ENCODE results near the gene C16orf92. TPM values are rescaled to one million over a fixed set of nuclear protein-coding genes. Genes with fewer than 3 reads are reported as not detected.
"Not testable (repeated sequence)": the region's sequence is repeated elsewhere in the genome, so short reads cannot be mapped to it uniquely, and the experiment has no call there.

Gene C16orf92
- total RNA-seq, 1 donor from 2014 or later: not detected

GRCh38 chr16:30040221-30040620, 17.2 kb downstream of the C16orf92 start:
- Histone ChIP-seq H3K4me1 (ENCODE audit: control insufficient read depth in 3 of 3, insufficient read depth in 3 of 3, low read length in 3 of 3) (peaks cover 0 to 2% (median 0%) of the 10 kb centered on the region in 3 donors), H3K9me3 (ENCODE audit: control insufficient read depth in 3 of 3, low read length in 3 of 3) (no peaks in the 10 kb centered on the region), H3K36me3 (ENCODE audit: control insufficient read depth in 3 of 3, insufficient read depth in 3 of 3, low read length in 3 of 3) (no peaks in the 10 kb centered on the region), H3K9ac (ENCODE audit: low read depth in 1 of 3, low read length in 3 of 3) (no peak overlapping the region), H3K27me3 (ENCODE audit: control insufficient read depth in 3 of 3, insufficient read depth in 3 of 3, low read length in 3 of 3) (peaks cover under 1 to 7% (median 2%) of the 10 kb centered on the region in 3 donors), H3K27ac (ENCODE audit: low read depth, low read length) (no peak overlapping the region), H3K4me3 (ENCODE audit: low read length in 3 of 3) (no peak overlapping the region)

GRCh38 chr16:30040690-30041089, 17.7 kb downstream of the C16orf92 start:
- not testable (repeated sequence) for H3K9ac ChIP-seq (ENCODE audit: low read depth in 1 of 3, low read length in 3 of 3); H3K9me3 ChIP-seq (ENCODE audit: control insufficient read depth in 3 of 3, low read length in 3 of 3); H3K27ac ChIP-seq (ENCODE audit: low read depth, low read length); H3K36me3 ChIP-seq (ENCODE audit: control insufficient read depth in 3 of 3, insufficient read depth in 3 of 3, low read length in 3 of 3); H3K27me3 ChIP-seq (ENCODE audit: control insufficient read depth in 3 of 3, insufficient read depth in 3 of 3, low read length in 3 of 3); H3K4me3 ChIP-seq (ENCODE audit: low read length in 3 of 3); H3K4me1 ChIP-seq (ENCODE audit: control insufficient read depth in 3 of 3, insufficient read depth in 3 of 3, low read length in 3 of 3)

- no peaks in the 10 kb centered on the region for H3K36me3 ChIP-seq (ENCODE audit: control insufficient read depth in 3 of 3, insufficient read depth in 3 of 3, low read length in 3 of 3)
- H3K9me3 ChIP-seq (ENCODE audit: control insufficient read depth in 3 of 3, low read length in 3 of 3): no peaks in the 10 kb centered on the region
- peaks cover 0 to 2% (median 0%) of the 10 kb centered on the region in 3 donors for H3K4me1 ChIP-seq (ENCODE audit: control insufficient read depth in 3 of 3, insufficient read depth in 3 of 3, low read length in 3 of 3)
- no peak overlapping the region for H3K27ac ChIP-seq (ENCODE audit: low read depth, low read length)
- H3K27me3 ChIP-seq (ENCODE audit: control insufficient read depth in 3 of 3, insufficient read depth in 3 of 3, low read length in 3 of 3): peaks cover 0 to 4% (median 0%) of the 10 kb centered on the region in 3 donors
- no peak overlapping the region for H3K4me3 ChIP-seq (ENCODE audit: low read length in 3 of 3)
- H3K9ac ChIP-seq (ENCODE audit: low read depth in 1 of 3, low read length in 3 of 3): no peak overlapping the region
These were observed 18.8 kb downstream of the C16orf92 start for GRCh38 chr16:30041841-30042240.

GRCh38 chr16:30046178-30046577, 23.2 kb downstream of the C16orf92 start:
- H3K36me3 ChIP-seq (ENCODE audit: control insufficient read depth in 3 of 3, insufficient read depth in 3 of 3, low read length in 3 of 3): no peaks in the 10 kb centered on the region
- no peak overlapping the region for H3K27ac ChIP-seq (ENCODE audit: low read depth, low read length)
- H3K4me1 ChIP-seq (ENCODE audit: control insufficient read depth in 3 of 3, insufficient read depth in 3 of 3, low read length in 3 of 3): peaks cover 0 to 2% (median 0%) of the 10 kb centered on the region in 3 donors
- no peak overlapping the region for H3K4me3 ChIP-seq (ENCODE audit: low read length in 3 of 3)
- no peak overlapping the region for H3K9ac ChIP-seq (ENCODE audit: low read depth in 1 of 3, low read length in 3 of 3)
- peaks cover 0 to 4% (median 0%) of the 10 kb centered on the region in 3 donors for H3K27me3 ChIP-seq (ENCODE audit: control insufficient read depth in 3 of 3, insufficient read depth in 3 of 3, low read length in 3 of 3)
- no peaks in the 10 kb centered on the region for H3K9me3 ChIP-seq (ENCODE audit: control insufficient read depth in 3 of 3, low read length in 3 of 3)

- no peak overlapping the region for H3K4me3 ChIP-seq (ENCODE audit: low read length in 3 of 3)
- no peaks in the 10 kb centered on the region for H3K36me3 ChIP-seq (ENCODE audit: control insufficient read depth in 3 of 3, insufficient read depth in 3 of 3, low read length in 3 of 3)
- no peak overlapping the region for H3K9ac ChIP-seq (ENCODE audit: low read depth in 1 of 3, low read length in 3 of 3)
- no peaks in the 10 kb centered on the region for H3K9me3 ChIP-seq (ENCODE audit: control insufficient read depth in 3 of 3, low read length in 3 of 3)
- peaks cover 0 to 2% (median 0%) of the 10 kb centered on the region in 3 donors for H3K4me1 ChIP-seq (ENCODE audit: control insufficient read depth in 3 of 3, insufficient read depth in 3 of 3, low read length in 3 of 3)
- H3K27ac ChIP-seq (ENCODE audit: low read depth, low read length): no peak overlapping the region
- H3K27me3 ChIP-seq (ENCODE audit: control insufficient read depth in 3 of 3, insufficient read depth in 3 of 3, low read length in 3 of 3): peaks cover 0 to 4% (median 0%) of the 10 kb centered on the region in 3 donors
These were observed 23.6 kb downstream of the C16orf92 start for GRCh38 chr16:30046588-30046987.

GRCh38 chr16:30049871-30050270, 26.9 kb downstream of the C16orf92 start:
- Histone ChIP-seq H3K4me1 (ENCODE audit: control insufficient read depth in 3 of 3, insufficient read depth in 3 of 3, low read length in 3 of 3) (peaks cover 6 to 12% (median 11%) of the 10 kb centered on the region in 3 donors), H3K9me3 (ENCODE audit: control insufficient read depth in 3 of 3, low read length in 3 of 3) (no peaks in the 10 kb centered on the region), H3K9ac (ENCODE audit: low read depth in 1 of 3, low read length in 3 of 3) (no peak overlapping the region), H3K27ac (ENCODE audit: low read depth, low read length) (no peak overlapping the region), H3K36me3 (ENCODE audit: control insufficient read depth in 3 of 3, insufficient read depth in 3 of 3, low read length in 3 of 3) (no peaks in the 10 kb centered on the region), H3K4me3 (ENCODE audit: low read length in 3 of 3) (no peak overlapping the region), H3K27me3 (ENCODE audit: control insufficient read depth in 3 of 3, insufficient read depth in 3 of 3, low read length in 3 of 3) (peaks cover 0 to 4% (median 0%) of the 10 kb centered on the region in 3 donors)

GRCh38 chr16:30051518-30051917, 28.5 kb downstream of the C16orf92 start:
- Histone ChIP-seq H3K4me3 (ENCODE audit: low read length in 3 of 3) (no peak overlapping the region), H3K27me3 (ENCODE audit: control insufficient read depth in 3 of 3, insufficient read depth in 3 of 3, low read length in 3 of 3) (no peaks in the 10 kb centered on the region), H3K36me3 (ENCODE audit: control insufficient read depth in 3 of 3, insufficient read depth in 3 of 3, low read length in 3 of 3) (no peaks in the 10 kb centered on the region), H3K9ac (ENCODE audit: low read depth in 1 of 3, low read length in 3 of 3) (no peak overlapping the region), H3K27ac (ENCODE audit: low read depth, low read length) (no peak overlapping the region), H3K4me1 (ENCODE audit: control insufficient read depth in 3 of 3, insufficient read depth in 3 of 3, low read length in 3 of 3) (peaks cover 6 to 18% (median 11%) of the 10 kb centered on the region in 3 donors), H3K9me3 (ENCODE audit: control insufficient read depth in 3 of 3, low read length in 3 of 3) (no peaks in the 10 kb centered on the region)

GRCh38 chr16:30052671-30053372, 29.8 kb downstream of the C16orf92 start:
- H3K9me3 ChIP-seq (ENCODE audit: control insufficient read depth in 3 of 3, low read length in 3 of 3): no peaks in the 10 kb centered on the region
- no peaks in the 10 kb centered on the region for H3K27me3 ChIP-seq (ENCODE audit: control insufficient read depth in 3 of 3, insufficient read depth in 3 of 3, low read length in 3 of 3)
- H3K27ac ChIP-seq (ENCODE audit: low read depth, low read length): peak overlapping the region; percentile 51
- H3K9ac ChIP-seq (ENCODE audit: low read depth in 1 of 3, low read length in 3 of 3): peak overlapping the region; percentile 57 to 70 (median 70)
- H3K4me1 ChIP-seq (ENCODE audit: control insufficient read depth in 3 of 3, insufficient read depth in 3 of 3, low read length in 3 of 3): peaks cover 9 to 25% (median 14%) of the 10 kb centered on the region in 3 donors
- H3K36me3 ChIP-seq (ENCODE audit: control insufficient read depth in 3 of 3, insufficient read depth in 3 of 3, low read length in 3 of 3): no peaks in the 10 kb centered on the region
- peak overlapping the region; percentile 78 to 82 (median 80) for H3K4me3 ChIP-seq (ENCODE audit: low read length in 3 of 3)

- Histone ChIP-seq H3K27me3 (ENCODE audit: control insufficient read depth in 3 of 3, insufficient read depth in 3 of 3, low read length in 3 of 3) (no peaks in the 10 kb centered on the region), H3K9ac (ENCODE audit: low read depth in 1 of 3, low read length in 3 of 3) (peak overlapping the region; percentile 57 to 70 (median 70)), H3K27ac (ENCODE audit: low read depth, low read length) (peak overlapping the region; percentile 51), H3K9me3 (ENCODE audit: control insufficient read depth in 3 of 3, low read length in 3 of 3) (no peaks in the 10 kb centered on the region), H3K4me3 (ENCODE audit: low read length in 3 of 3) (peak overlapping the region; percentile 78 to 82 (median 80)), H3K36me3 (ENCODE audit: control insufficient read depth in 3 of 3, insufficient read depth in 3 of 3, low read length in 3 of 3) (no peaks in the 10 kb centered on the region), H3K4me1 (ENCODE audit: control insufficient read depth in 3 of 3, insufficient read depth in 3 of 3, low read length in 3 of 3) (peaks cover 9 to 32% (median 14%) of the 10 kb centered on the region in 3 donors)
These were observed 30.5 kb downstream of the C16orf92 start for GRCh38 chr16:30053376-30054015.

- H3K9me3 ChIP-seq (ENCODE audit: control insufficient read depth in 3 of 3, low read length in 3 of 3): no peaks in the 10 kb centered on the region
- peak overlapping the region in 1 of 3 donors; percentile 16 for H3K9ac ChIP-seq (ENCODE audit: low read depth in 1 of 3, low read length in 3 of 3)
- H3K27me3 ChIP-seq (ENCODE audit: control insufficient read depth in 3 of 3, insufficient read depth in 3 of 3, low read length in 3 of 3): no peaks in the 10 kb centered on the region
- H3K4me3 ChIP-seq (ENCODE audit: low read length in 3 of 3): no peak overlapping the region
- H3K27ac ChIP-seq (ENCODE audit: low read depth, low read length): no peak overlapping the region
- peaks cover 13 to 37% (median 16%) of the 10 kb centered on the region in 3 donors for H3K4me1 ChIP-seq (ENCODE audit: control insufficient read depth in 3 of 3, insufficient read depth in 3 of 3, low read length in 3 of 3)
- H3K36me3 ChIP-seq (ENCODE audit: control insufficient read depth in 3 of 3, insufficient read depth in 3 of 3, low read length in 3 of 3): no peaks in the 10 kb centered on the region
These were observed 31.5 kb downstream of the C16orf92 start for GRCh38 chr16:30054451-30054850.

All from skeletal muscle tissue (tissue), 4 donors.